GM19455 (cell line): ENCODE measurements around the gene DAPK2.

Source experiments
- ATAC-seq: cut with Tn5 transposase; IDR thresholded peaks from one replicate; pipeline ENCODE4 v1.9.1; 2021; ENCODE audit not compliant: unreplicated experiment

The DAPK2 gene

GRCh38 chr15:63899193-63899592 is 147.1 kb downstream of the DAPK2 start:
- ATAC-seq: no peak

GRCh38 chr15:63896336-63897115 is 149.8 kb downstream of the DAPK2 start:
- peak; percentile 62 for ATAC-seq

- ATAC-seq: no peak
Measured at GRCh38 chr15:63895787-63896218, 150.5 kb downstream of the DAPK2 start.

GRCh38 chr15:63895194-63895593 is 151.1 kb downstream of the DAPK2 start:
- no peak for ATAC-seq

GRCh38 chr15:63894662-63894949 is 151.7 kb downstream of the DAPK2 start:
- ATAC-seq: no peak

- no peak for ATAC-seq
Measured at GRCh38 chr15:63893866-63894661, 152.2 kb downstream of the DAPK2 start.

GRCh38 chr15:63892794-63893441 is 153.4 kb downstream of the DAPK2 start:
- ATAC-seq: peak; percentile 33

GRCh38 chr15:63891768-63892133 is 154.5 kb downstream of the DAPK2 start:
- no peak for ATAC-seq

GRCh38 chr15:63891079-63891767 is 155.1 kb downstream of the DAPK2 start:
- ATAC-seq: peak; percentile 40

GRCh38 chr15:63890617-63891016 is 155.7 kb downstream of the DAPK2 start:
- ATAC-seq: no peak

- ATAC-seq: no peak
Measured at GRCh38 chr15:63889831-63890230, 156.5 kb downstream of the DAPK2 start.

GRCh38 chr15:63888823-63889222 is 157.5 kb downstream of the DAPK2 start:
- no peak for ATAC-seq

- ATAC-seq: no peak
Measured at GRCh38 chr15:63888146-63888545, 158.1 kb downstream of the DAPK2 start.

- no peak for ATAC-seq
Measured at GRCh38 chr15:63887630-63888029, 158.7 kb downstream of the DAPK2 start.

- ATAC-seq: no peak
Measured at GRCh38 chr15:63884953-63885352, 161.3 kb downstream of the DAPK2 start.

GRCh38 chr15:63881431-63881830 is 164.9 kb downstream of the DAPK2 start:
- ATAC-seq: no peak

- no peak for ATAC-seq
Measured at GRCh38 chr15:63880744-63881143, 165.5 kb downstream of the DAPK2 start.

- no peak for ATAC-seq
Measured at GRCh38 chr15:63879995-63880394, 166.3 kb downstream of the DAPK2 start.

GRCh38 chr15:63879211-63879610 is 167.1 kb downstream of the DAPK2 start:
- no peak for ATAC-seq

GRCh38 chr15:63877713-63878271 is 168.5 kb downstream of the DAPK2 start:
- no peak for ATAC-seq

GRCh38 chr15:63876085-63876662 is 170.1 kb downstream of the DAPK2 start:
- ATAC-seq: no peak
